NT2/D1 (cell line): ENCODE data around the gene STARD6.
"Not testable (repeated sequence)": the region's sequence is repeated elsewhere in the genome, so short reads cannot be mapped to it uniquely, and the experiment has no call there.

Experiments
- YY1 ChIP-seq: IDR thresholded peaks from 2 replicates; pipeline ENCODE4 v1.6.1; 2011; ENCODE audit not compliant: insufficient read length, insufficient read depth
- ZNF274 ChIP-seq: IDR thresholded peaks from 2 replicates; pipeline ENCODE4 v1.6.1; 2011; ENCODE audit warnings: mild to moderate bottlenecking, low read depth, low read length

- TF ChIP-seq ZNF274, YY1: not testable (repeated sequence)
Measured at GRCh38 chr18:54298991-54299390, 58.7 kb downstream of the STARD6 start.
